T-helper 1 cell treated with Interleukin-12 subunit alpha and Interleukin-12 subunit beta and Interleukin-4 antibody, amounts not matched to agents 30 μg/mL and 1 μg/mL, for 36 hours (primary cell): Measurements from ENCODE around the gene PNMA8A.
"Not testable (repeated sequence)": the region's sequence is repeated elsewhere in the genome, so short reads cannot be mapped to it uniquely, and the experiment has no call there.

Experiments
- H3K27ac Mint-ChIP-seq: one replicate; pipeline ENCODE4 v1.8.0; 2021; ENCODE audit warnings: mild to moderate bottlenecking, mixed read lengths
- H3K27me3 Mint-ChIP-seq: one replicate; pipeline ENCODE4 v1.8.0; 2021; ENCODE audit warnings: low read depth, mixed read lengths
- H3K36me3 Mint-ChIP-seq: one replicate; pipeline ENCODE4 v1.8.0; 2021; ENCODE audit warnings: low read depth, mixed read lengths
- H3K4me1 Mint-ChIP-seq: one replicate; pipeline ENCODE4 v1.8.0; 2021; ENCODE audit warnings: low read depth, mixed read lengths
- H3K4me3 Mint-ChIP-seq: one replicate; pipeline ENCODE4 v1.8.0; 2021; ENCODE audit warnings: mild to moderate bottlenecking, moderate library complexity, mixed read lengths
- H3K9me3 Mint-ChIP-seq: one replicate; pipeline ENCODE4 v1.8.0; 2021; ENCODE audit warnings: mixed read lengths

Gene PNMA8A, protein sequence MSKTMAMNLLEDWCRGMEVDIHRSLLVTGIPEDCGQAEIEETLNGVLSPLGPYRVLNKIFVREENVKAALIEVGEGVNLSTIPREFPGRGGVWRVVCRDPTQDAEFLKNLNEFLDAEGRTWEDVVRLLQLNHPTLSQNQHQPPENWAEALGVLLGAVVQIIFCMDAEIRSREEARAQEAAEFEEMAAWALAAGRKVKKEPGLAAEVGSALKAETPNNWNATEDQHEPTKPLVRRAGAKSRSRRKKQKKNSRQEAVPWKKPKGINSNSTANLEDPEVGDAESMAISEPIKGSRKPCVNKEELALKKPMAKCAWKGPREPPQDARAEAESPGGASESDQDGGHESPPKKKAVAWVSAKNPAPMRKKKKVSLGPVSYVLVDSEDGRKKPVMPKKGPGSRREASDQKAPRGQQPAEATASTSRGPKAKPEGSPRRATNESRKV

DNA sequence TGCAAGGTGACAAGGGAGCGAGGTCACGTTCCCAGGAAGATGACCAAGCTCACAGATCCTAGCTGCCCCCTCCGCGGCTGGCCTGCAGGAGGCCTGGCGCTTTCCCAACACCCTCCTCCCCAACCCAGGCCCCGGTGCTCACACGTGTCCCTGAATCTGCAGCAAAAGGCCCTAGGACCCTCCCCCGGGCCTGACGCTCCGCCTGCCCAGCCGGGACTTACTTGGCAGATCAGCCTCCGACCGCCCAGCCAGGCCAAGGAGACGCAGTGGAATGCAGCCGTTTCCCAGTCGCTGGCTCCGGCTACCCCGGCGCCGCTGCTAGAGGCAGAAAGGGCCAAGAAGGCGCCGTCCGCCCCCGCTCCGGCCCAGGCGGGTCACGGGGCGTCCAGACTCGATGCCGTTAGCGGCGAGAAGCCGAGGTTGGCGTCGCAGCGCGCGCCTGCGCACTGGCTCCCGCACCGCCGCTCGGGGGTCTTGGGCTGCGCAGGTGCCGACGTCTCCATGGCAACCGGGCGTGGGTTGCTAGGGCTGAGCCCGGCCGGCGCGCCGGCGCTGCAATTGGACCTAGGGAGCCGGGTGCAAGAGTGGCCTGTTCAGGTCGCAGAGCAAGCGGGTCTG lies at the start of gene PNMA8A:
Gene PNMA8A (minus strand): TSS at position 448 of the 618 bp plus-strand sequence. CDS start 528 bp downstream, outside the sequence.
- Mint-ChIP-seq H3K9me3 (no peaks in the 10 kb centered on the region), H3K4me1 (peaks cover 1% of the 10 kb centered on the region), H3K36me3 (no peaks in the 10 kb centered on the region), H3K4me3 (no peak within 1 kb of the TSS), H3K27ac (no peak within 1 kb of the TSS), H3K27me3 (peaks cover 51% of the 10 kb centered on the region)

DNA sequence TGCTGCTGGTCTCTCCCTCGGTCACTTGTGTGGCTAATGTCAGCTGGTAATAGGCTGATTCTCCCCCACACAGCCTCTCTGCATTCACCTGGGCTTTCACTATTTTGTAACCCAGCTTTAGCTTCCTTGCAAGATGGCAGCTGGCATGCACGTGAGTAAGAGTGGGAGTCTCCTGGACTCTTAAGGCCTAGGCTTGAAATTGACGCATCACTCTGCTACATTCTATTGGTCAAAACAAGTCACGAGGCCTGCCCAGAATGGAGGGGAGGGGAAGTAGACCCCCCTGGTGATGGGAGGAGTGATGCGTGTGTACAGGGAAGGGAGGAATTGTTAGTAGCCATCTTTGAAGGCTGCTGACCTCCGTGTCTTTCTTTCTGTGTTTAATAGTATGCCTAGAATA lies 49.3 kb upstream of the PNMA8A start:
- Mint-ChIP-seq H3K27me3 (no peaks in the 10 kb centered on the region), H3K36me3 (peaks cover 4% of the 10 kb centered on the region), H3K27ac (no peak overlapping the region), H3K4me3 (no peak overlapping the region), H3K4me1 (peaks cover 19% of the 10 kb centered on the region), H3K9me3 (peaks cover 17% of the 10 kb centered on the region)

DNA sequence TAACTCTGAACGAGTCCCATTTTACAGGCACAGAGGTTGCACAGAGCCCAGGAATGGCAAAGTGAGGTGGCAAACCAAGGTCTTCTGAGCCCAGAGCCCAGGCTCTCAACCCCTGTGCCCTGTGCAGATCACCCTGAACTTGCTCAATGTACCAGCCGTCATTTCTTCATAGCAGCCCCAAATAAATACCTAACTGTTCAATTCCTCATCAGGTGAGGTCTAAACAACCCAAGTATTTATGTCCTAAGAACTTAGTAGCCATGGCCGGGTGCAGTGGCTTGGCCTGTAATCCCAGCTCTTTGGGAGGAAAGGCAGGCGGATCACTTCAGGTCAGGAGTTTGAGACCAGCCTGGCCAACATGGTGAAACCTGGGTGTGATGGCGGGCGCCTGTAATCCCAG lies 46.1 kb upstream of the PNMA8A start:
- Mint-ChIP-seq H3K27me3 (peaks cover 15% of the 10 kb centered on the region), H3K4me1 (peaks cover 18% of the 10 kb centered on the region), H3K36me3 (no peaks in the 10 kb centered on the region), H3K27ac (no peak overlapping the region), H3K9me3 (no peaks in the 10 kb centered on the region), H3K4me3 (no peak overlapping the region)

DNA sequence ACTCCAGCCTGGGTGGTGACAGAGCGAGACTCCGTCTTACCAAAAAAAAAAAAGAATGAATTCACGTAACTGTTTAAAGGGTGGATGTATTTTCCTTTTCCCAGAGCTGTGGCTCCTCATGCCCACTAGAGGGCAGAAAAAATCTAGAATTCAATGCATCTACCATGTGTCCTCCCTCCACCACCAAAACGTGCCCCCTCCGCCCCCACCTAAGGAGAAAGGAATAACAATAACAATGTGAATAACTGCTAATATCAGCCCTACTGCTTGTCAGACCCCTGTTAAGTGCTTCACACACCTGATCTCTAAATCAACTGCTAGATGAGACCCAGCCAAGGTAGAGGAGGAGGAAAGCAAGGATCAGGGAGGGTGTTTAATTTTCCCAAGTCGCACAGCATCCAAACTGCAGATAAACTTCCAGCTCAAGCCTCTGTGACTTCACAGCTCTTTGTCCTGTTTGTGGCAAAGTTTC lies 44.6 kb upstream of the PNMA8A start:
- Mint-ChIP-seq H3K4me1 (peaks cover 15% of the 10 kb centered on the region), H3K27me3 (peaks cover 28% of the 10 kb centered on the region), H3K9me3 (no peaks in the 10 kb centered on the region), H3K4me3 (no peak overlapping the region), H3K27ac (no peak overlapping the region), H3K36me3 (no peaks in the 10 kb centered on the region)

DNA sequence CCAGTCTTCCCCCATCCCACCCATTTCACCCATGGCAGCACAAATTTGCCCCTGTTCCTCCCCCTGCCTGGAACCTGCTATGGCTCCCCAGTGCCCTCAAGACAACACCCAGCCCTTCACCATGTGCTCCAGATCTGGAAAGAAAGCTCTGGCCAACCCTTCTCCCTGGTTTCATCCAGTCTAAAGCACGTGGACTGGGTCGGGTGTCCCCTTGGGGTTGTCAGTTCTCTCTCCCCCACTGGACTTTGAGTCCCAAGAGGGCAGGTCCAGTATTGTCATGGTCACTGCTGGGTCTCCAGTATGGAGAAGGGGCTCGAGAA lies 43.9 kb upstream of the PNMA8A start:
- Mint-ChIP-seq H3K27me3 (peaks cover 29% of the 10 kb centered on the region), H3K27ac (no peak overlapping the region), H3K4me3 (no peak overlapping the region), H3K4me1 (peaks cover 14% of the 10 kb centered on the region), H3K9me3 (no peaks in the 10 kb centered on the region), H3K36me3 (no peaks in the 10 kb centered on the region)

DNA sequence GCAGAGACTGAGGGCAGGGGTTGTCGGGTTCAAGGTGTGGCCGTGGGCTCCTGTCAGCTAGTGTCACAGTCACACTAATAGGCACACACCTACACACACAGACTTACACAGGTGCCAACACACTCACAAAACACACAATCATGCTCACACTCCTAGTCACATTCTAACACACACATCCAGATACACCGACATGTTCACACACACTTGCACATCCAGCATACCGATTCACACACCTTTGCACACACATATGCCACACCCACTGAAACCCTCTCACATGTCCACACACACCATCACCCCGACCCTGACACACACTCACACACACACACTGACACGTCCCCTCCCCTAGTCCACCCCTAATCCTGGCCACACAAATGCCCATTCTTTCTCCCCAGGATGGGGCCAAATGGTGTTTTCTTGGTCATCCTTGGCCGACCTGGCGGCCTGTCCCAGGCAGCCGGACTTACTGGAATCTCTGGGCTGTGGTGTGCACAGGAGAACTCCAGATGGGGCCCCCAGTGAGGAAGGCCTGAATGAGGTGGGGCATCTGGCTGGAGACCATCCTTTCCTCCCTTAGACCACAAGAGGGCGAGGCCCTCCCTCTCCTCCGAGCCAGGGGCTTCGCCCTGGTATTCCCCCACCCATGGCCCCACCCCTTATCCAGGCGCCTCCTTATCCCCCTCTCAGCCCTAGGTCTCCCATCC lies 43.4 kb upstream of the PNMA8A start:
- H3K4me3 Mint-ChIP-seq, result no peak overlapping the region
- peaks cover 14% of the 10 kb centered on the region for H3K4me1 Mint-ChIP-seq
- no peaks in the 10 kb centered on the region for H3K36me3 Mint-ChIP-seq
- no peaks in the 10 kb centered on the region for H3K9me3 Mint-ChIP-seq
- no peak overlapping the region for H3K27ac Mint-ChIP-seq
- peaks cover 29% of the 10 kb centered on the region for H3K27me3 Mint-ChIP-seq

DNA sequence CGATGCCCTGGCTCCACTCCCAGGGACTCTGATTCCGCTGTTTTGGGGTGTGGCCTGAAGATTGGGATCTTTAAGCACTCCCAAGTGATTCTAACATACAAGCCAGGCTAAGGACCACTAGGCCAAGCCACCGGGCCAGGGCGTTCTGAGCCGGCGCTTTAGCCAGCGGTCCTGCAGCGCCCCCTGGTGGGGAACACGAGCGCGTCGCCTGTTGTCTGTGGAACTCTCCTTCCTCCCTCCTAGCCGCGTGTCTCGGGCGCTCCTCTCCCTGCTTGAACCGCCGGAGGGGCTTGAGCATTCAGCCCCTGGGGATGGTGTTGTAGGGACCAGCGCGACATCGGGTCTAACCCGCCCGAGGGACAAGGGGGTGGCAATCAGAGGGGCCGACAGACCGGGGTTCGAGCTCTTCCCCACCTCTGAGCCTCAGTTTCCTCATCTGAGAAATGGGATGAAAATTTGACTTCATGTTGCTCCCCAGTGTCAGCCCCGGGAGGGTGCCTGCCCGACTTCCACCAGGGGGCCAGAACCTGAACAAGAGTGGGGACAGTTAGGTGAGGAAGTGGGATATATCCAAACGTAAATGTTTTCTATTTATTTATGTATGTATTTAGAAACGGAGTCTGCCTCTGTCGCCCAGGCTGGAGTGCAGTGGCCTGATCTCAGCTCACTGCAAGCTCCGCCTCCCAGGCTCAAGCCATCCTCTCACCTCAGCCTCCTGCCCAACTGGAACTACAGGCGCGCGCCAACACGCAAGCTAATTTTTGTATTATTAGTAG lies 42.3 kb upstream of the PNMA8A start:
- Mint-ChIP-seq H3K4me1 (peaks cover 14% of the 10 kb centered on the region), H3K36me3 (no peaks in the 10 kb centered on the region), H3K9me3 (no peaks in the 10 kb centered on the region), H3K27me3 (peaks cover 29% of the 10 kb centered on the region), H3K4me3 (no peak overlapping the region), H3K27ac (no peak overlapping the region)

DNA sequence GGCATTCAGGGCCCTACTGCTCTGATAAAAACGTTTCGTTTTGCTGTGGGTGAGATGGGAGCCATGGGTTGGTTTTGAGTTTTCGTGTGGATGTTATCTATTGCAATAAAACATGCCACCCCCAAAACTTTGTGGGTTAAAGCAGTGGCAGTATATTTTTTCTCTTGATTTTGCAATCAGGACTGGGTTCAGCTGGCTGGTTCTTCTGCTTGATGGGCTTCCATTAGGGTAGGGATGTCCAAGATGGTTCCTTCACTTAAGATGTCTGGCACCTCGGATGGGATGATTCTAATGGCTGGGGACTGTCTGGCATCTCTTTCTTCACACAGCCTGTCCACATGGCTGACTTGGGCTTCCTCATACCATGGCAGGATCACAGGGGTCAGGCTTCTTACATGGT lies 39.9 kb upstream of the PNMA8A start:
- H3K36me3 Mint-ChIP-seq, result no peaks in the 10 kb centered on the region
- H3K4me3 Mint-ChIP-seq, result no peak overlapping the region
- H3K9me3 Mint-ChIP-seq, result no peaks in the 10 kb centered on the region
- peaks cover 10% of the 10 kb centered on the region for H3K4me1 Mint-ChIP-seq
- peaks cover 32% of the 10 kb centered on the region for H3K27me3 Mint-ChIP-seq
- H3K27ac Mint-ChIP-seq, result no peak overlapping the region

DNA sequence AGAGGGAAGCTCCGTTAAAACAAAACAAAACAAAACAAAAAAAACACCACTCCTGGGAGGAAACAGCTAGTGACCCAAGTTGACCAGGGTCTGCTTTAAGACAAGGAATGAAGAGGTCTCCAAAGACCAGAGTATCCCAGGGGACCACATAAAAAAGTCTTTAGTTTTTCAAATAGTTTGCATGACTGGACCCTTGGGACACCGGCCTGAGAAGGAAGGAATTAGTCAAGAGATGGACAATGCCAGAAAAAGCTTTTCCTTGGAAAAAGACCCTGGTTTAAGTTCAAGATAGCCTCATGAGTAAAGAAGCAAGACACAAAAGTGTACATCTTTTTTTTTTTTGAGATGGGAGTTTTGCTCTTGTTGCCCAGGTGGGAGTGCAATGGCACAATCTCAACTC lies 36.8 kb upstream of the PNMA8A start:
- Mint-ChIP-seq H3K4me1 (no peaks in the 10 kb centered on the region), H3K36me3 (no peaks in the 10 kb centered on the region), H3K27me3 (peaks cover 24% of the 10 kb centered on the region), H3K27ac (no peak overlapping the region), H3K9me3 (no peaks in the 10 kb centered on the region), H3K4me3 (no peak overlapping the region)

DNA sequence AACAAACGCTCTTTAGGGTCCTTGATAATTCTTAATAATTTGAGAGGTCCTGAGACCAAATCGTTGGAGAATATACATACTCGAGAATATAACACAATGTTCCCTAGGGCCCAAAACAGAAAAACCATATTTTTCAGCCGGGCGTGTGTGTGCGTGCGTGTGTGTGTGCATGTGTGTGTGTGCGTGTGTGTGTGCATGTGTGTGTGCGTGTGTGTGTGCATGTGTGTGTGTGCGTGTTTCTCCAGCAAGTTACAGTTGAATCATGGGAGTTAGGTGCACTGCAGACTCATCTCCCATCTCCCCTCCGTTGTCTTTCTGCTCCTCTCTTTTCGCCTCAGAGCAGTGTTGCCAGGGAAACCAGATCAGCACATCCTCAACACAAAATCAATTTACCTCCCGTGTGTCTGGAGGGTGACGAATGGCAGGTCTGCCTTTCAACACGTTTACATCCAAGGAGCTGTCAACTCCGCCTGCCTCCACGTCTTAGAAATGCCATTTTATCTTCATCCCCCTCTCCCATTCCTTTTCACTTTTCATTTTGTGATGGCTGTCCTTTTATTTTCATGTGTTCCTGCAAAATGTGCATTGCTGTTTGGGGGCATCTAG lies 32.6 kb upstream of the PNMA8A start:
- Mint-ChIP-seq H3K9me3 (no peaks in the 10 kb centered on the region), H3K4me1 (no peaks in the 10 kb centered on the region), H3K27me3 (peaks cover 29% of the 10 kb centered on the region), H3K36me3 (no peaks in the 10 kb centered on the region), H3K27ac (no peak overlapping the region), H3K4me3 (no peak overlapping the region)

DNA sequence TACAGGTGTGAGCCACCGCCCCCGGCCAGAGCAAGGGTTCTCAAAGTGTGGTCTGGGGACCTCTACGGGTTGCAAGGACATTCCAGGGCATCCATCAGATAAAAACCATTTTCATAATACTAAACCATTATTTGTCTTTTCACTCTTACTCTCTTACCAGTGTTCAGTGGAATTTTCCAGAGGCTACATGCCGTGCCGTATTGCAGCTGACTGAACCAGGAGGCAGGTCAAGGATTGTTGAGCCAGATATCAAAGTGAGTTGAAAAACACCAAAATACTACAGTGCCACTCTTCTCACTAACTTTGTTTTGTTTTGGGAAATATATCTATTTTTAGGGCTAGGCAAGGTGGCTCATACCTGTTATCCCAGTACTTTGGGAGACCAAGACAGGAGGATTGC lies 31.5 kb upstream of the PNMA8A start:
- H3K36me3 Mint-ChIP-seq, result no peaks in the 10 kb centered on the region
- H3K27me3 Mint-ChIP-seq, result peaks cover 30% of the 10 kb centered on the region
- no peak overlapping the region for H3K4me3 Mint-ChIP-seq
- H3K9me3 Mint-ChIP-seq, result no peaks in the 10 kb centered on the region
- H3K27ac Mint-ChIP-seq, result no peak overlapping the region
- H3K4me1 Mint-ChIP-seq, result no peaks in the 10 kb centered on the region

DNA sequence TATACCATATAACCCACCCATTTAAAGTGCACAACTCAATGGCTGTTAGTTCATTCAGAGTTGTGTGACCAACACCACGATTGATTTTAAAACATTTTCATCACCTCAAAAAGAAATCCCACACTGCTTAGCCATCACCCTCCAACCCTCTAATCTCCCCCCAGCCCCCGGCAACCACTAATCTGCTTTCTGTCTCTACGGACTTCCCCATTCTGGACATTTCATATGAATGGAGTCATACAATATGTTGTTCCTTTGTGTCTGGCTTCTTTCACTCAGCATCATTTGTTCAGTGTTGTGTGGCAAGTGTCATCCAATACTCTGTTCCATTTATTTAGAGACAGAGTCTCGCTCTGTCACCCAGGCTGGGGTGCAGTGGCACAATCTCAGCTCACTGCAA lies 28.3 kb upstream of the PNMA8A start:
- Mint-ChIP-seq H3K27ac (no peak overlapping the region), H3K36me3 (no peaks in the 10 kb centered on the region), H3K9me3 (no peaks in the 10 kb centered on the region), H3K4me3 (no peak overlapping the region), H3K27me3 (peaks cover 50% of the 10 kb centered on the region), H3K4me1 (no peaks in the 10 kb centered on the region)

DNA sequence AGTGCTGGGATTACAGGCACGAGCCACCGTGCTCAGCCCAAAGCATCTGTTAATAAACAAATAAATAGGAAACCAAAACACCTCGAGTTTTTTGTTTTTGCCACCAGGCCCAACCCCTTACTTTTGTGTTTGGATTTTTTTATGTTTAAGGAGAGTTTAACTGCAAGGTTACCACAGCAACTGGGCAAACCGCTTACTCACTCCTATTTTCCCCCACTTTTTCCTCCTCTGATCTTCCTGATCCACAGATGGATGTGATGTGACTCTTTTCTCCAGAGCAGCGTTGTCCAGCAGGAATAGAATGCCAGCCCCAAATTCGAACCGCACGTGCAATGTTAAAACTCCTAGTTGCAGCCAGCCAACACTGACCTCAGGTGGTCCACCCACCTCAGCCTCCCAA lies 26.4 kb upstream of the PNMA8A start:
- no peak overlapping the region for H3K4me3 Mint-ChIP-seq
- no peaks in the 10 kb centered on the region for H3K36me3 Mint-ChIP-seq
- H3K9me3 Mint-ChIP-seq, result no peaks in the 10 kb centered on the region
- H3K27me3 Mint-ChIP-seq, result peaks cover 55% of the 10 kb centered on the region
- H3K4me1 Mint-ChIP-seq, result peaks cover 4% of the 10 kb centered on the region
- no peak overlapping the region for H3K27ac Mint-ChIP-seq

DNA sequence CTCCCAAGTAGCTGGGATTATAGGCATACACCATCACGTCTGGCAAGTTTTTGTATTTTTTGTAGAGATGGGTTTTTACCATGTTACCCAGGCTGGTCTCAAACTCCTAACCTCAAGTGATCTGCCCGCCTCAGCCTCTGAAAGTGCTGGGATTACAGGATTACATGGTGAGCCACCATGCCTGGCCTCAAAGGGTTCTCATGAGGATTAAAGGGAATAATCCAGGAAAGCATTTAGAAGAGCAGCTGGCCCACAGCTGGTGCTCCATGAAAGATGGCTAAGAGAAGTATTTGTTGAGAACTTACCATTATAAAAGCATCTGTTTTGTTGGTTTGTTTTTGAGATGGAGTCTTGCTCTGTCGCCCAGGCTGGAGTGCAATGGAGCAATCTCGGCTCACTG lies 25.5 kb upstream of the PNMA8A start:
- not testable (repeated sequence) for H3K27ac Mint-ChIP-seq, H3K9me3 Mint-ChIP-seq, H3K36me3 Mint-ChIP-seq, H3K4me1 Mint-ChIP-seq, H3K4me3 Mint-ChIP-seq
- H3K27me3 Mint-ChIP-seq, result peaks cover 61% of the 10 kb centered on the region
